Stomach (tissue), 4 donors: ENCODE data around the gene TIPARP.

ENCODE experiments used
- CTCF ChIP-seq, 7 experiments: fragments of 450-650 bp in 4 of 7; fragments of 200-600 bp in 3 of 7; sonication (generic) in 3 of 7; IDR thresholded peaks; one replicate each; pipeline ENCODE4 v1.5.1; 2016 to 2019; ENCODE audit warnings: antibody characterized with exemption in 7 of 7, control low read depth in 2 of 7, mild to moderate bottlenecking in 1 of 7
- EP300 ChIP-seq: sonication (generic); formaldehyde crosslinking; IDR thresholded peaks from one replicate; pipeline ENCODE4 v1.6.1; 2017; ENCODE audit warnings: antibody characterized with exemption
- POLR2A ChIP-seq, 4 donors: fragments of 450-650 bp; IDR thresholded peaks; one replicate each; pipeline ENCODE4 v1.6.1; 2016; ENCODE audit warnings: antibody characterized with exemption in 4 of 4, control low read depth in 2 of 4, mild to moderate bottlenecking in 1 of 4, moderate library complexity in 1 of 4

- TF ChIP-seq CTCF (IDR thresholded peaks at IDR 0.05) (no peak), EP300 (no peak), POLR2A (IDR thresholded peaks at IDR 0.05) (no peak)
Observed at GRCh38 chr3:156654834-156655233, 19.6 kb upstream of the TIPARP start.
